Glutamatergic neuron (in vitro differentiated cells): ENCODE data around the gene MRGPRD. TPM values are rescaled to one million over a fixed set of nuclear protein-coding genes. Genes with fewer than 3 reads are reported as not detected.

Experiments
- DNase-seq: peaks from one replicate; pipeline ENCODE4 v3.0.0; 2022
- H3K27ac Mint-ChIP-seq: one replicate; pipeline ENCODE4 v1.8.0; 2020; ENCODE audit warnings: mild to moderate bottlenecking, mixed read lengths, inconsistent platforms; ENCODE audit not compliant: unreplicated experiment
- H3K27me3 Mint-ChIP-seq: one replicate; pipeline ENCODE4 v1.8.0; 2020; ENCODE audit warnings: mild to moderate bottlenecking, moderate library complexity, mixed read lengths, inconsistent platforms; ENCODE audit not compliant: unreplicated experiment
- H3K36me3 Mint-ChIP-seq: one replicate; pipeline ENCODE4 v1.8.0; 2020; ENCODE audit warnings: mild to moderate bottlenecking, mixed read lengths, inconsistent platforms; ENCODE audit not compliant: unreplicated experiment
- H3K4me1 Mint-ChIP-seq: one replicate; pipeline ENCODE4 v1.8.0; 2020; ENCODE audit warnings: mild to moderate bottlenecking, low read depth, mixed read lengths, inconsistent platforms; ENCODE audit not compliant: unreplicated experiment
- H3K4me3 Mint-ChIP-seq: one replicate; pipeline ENCODE4 v1.8.0; 2020; ENCODE audit warnings: mild to moderate bottlenecking, mixed read lengths, inconsistent platforms; ENCODE audit not compliant: unreplicated experiment
- H3K9me3 Mint-ChIP-seq: one replicate; pipeline ENCODE4 v1.8.0; 2020; ENCODE audit warnings: mild to moderate bottlenecking, moderate library complexity, mixed read lengths, inconsistent platforms; ENCODE audit not compliant: unreplicated experiment
- CTCF ChIP-seq: fragments of 200-600 bp; sonication (generic); IDR thresholded peaks from one replicate; pipeline ENCODE4 v1.5.0; 2021; ENCODE audit not compliant: partially characterized antibody, unreplicated experiment
- total RNA-seq: library from RNA; stranded (reverse); fragmentation: NEBNext Ultra II Directional; extraction: Animal tissue kit (Norgen Biotek cat#: 25700); gene quantifications from one replicate; pipeline ENCODE4 v1.2.1, GENCODE V29; 2021; ENCODE audit not compliant: unreplicated experiment

The MRGPRD gene
- total RNA-seq, 1 donor from 2014 or later: not detected

DNA sequence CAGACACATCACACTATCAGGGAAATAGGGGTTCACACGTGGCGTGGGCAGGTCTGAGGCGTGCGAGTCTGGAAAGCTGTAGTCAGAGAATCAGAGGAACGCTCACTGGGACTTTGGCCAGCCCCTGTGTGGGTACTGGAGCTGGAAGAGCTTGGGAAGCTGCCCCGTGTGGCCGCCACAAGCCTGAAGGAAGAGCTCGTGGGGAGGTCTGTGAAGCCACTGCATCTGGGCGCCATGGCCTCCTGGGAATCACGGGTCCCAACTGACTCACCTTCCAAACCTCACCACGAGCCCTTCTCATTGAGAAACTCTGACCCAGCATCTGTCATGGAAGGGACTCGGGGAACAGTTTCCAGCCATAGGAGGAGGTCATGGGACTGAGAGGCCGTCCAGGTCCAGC is 38.1 kb upstream of the MRGPRD start:
- H3K27ac Mint-ChIP-seq: no peak overlapping the region
- H3K4me3 Mint-ChIP-seq: no peak overlapping the region
- TF ChIP-seq CTCF: no peak
- H3K4me1 Mint-ChIP-seq: peaks cover 17% of the 10 kb centered on the region
- peaks cover 6% of the 10 kb centered on the region for H3K9me3 Mint-ChIP-seq
- peaks cover 5% of the 10 kb centered on the region for H3K27me3 Mint-ChIP-seq
- peaks cover 5% of the 10 kb centered on the region for H3K36me3 Mint-ChIP-seq
- no peak for DNase-seq

- Mint-ChIP-seq H3K4me1 (peaks cover 18% of the 10 kb centered on the region), H3K36me3 (peaks cover 5% of the 10 kb centered on the region), H3K27ac (no peak overlapping the region), H3K9me3 (peaks cover 6% of the 10 kb centered on the region), H3K27me3 (peaks cover 5% of the 10 kb centered on the region), H3K4me3 (no peak overlapping the region)
- TF ChIP-seq CTCF: no peak
- no peak for DNase-seq
These were observed 37.2 kb upstream of the MRGPRD start for GRCh38 chr11:69017951-69018350.

GRCh38 chr11:69014898-69015549 is 34.2 kb upstream of the MRGPRD start:
- Mint-ChIP-seq H3K4me1 (peaks cover 11% of the 10 kb centered on the region), H3K27ac (no peak overlapping the region), H3K4me3 (no peak overlapping the region), H3K27me3 (peaks cover 7% of the 10 kb centered on the region), H3K36me3 (peaks cover 5% of the 10 kb centered on the region), H3K9me3 (peaks cover 6% of the 10 kb centered on the region)
- DNase-seq: no peak
- no peak for TF ChIP-seq CTCF

DNA sequence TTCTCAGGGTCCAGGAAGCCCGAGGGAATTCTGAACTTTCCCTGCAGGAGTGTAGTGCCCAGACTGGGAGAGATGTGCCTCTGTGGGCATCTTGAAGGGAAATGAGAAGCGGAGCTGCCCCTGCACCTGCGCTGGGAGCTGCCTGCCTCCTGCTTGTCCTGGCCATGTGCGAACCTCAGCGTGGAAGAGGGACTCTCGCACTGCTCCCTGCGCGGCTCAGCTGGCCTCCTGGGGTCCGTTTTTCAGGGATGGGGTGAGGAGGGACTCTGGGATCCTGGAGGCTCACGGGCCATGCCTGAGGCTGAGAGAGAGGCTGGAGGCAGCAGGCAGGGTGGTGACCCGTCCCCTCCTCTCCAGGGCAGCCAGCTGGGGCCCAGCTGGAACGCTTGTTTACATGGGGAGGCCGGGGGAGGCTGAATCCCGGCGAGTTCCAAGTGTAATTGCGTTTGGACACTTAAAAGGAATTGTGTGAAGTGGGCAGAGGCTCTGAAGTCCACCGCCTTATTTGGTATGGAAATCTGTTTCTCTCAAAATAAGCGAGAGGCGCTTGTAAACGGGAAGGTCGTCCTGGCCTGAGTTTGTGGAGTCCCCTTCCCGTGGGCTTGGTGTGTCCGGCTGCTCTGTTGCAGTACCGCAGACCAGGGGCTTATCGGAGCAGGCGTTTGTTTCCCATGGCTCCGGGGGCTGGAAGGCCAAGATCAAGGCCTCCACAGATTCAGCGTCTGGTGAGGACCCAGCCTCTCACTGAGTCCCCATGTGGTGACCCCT is 33.5 kb upstream of the MRGPRD start:
- peaks cover 11% of the 10 kb centered on the region for H3K4me1 Mint-ChIP-seq
- DNase-seq: peak; percentile 39
- peaks cover 7% of the 10 kb centered on the region for H3K27me3 Mint-ChIP-seq

More for the DNA sequence above, 33.5 kb upstream of the MRGPRD start:
- no peak for TF ChIP-seq CTCF
- Mint-ChIP-seq H3K36me3 (peaks cover 5% of the 10 kb centered on the region), H3K9me3 (peaks cover 6% of the 10 kb centered on the region), H3K27ac (peak overlapping the region; percentile 38), H3K4me3 (no peak overlapping the region)
